K562 treated with DMSO at 1 percent for 4 hours (cell line): ENCODE measurements around the gene DPH7. TPM values are rescaled to one million over a fixed set of nuclear protein-coding genes. Genes with fewer than 3 reads are reported as not detected.

ENCODE experiments used
- total RNA-seq: library from RNA; unstranded; fragments of 300-600 nt; gene quantifications from 2 replicates; pipeline ENCODE4 v1.2.3, GENCODE V29; 2022; ENCODE audit not compliant: insufficient read depth

Gene DPH7
- total RNA-seq, result 18.6 and 34.0 TPM in 2 replicates

GRCh38 chr9:137578518-137579258, at the start of gene DPH7:
Gene DPH7, minus strand, starts transcription at chr9:137578925. Its CDS starts 148 bp downstream, at chr9:137578777.

GRCh38 chr9:137618105-137619067, 39.7 kb upstream of the DPH7 start, which contains the start of gene EHMT1:
Gene EHMT1, plus strand, starts transcription at chr9:137619005. Its CDS starts 24 bp downstream, at chr9:137619029.

GRCh38 chr9:137605121-137606004, 26.6 kb upstream of the DPH7 start, which contains the start of gene ARRDC1:
Gene ARRDC1, plus strand, starts transcription at chr9:137605686. Its CDS starts 32 bp downstream, at chr9:137605718.

GRCh38 chr9:137590469-137591383, 12.0 kb upstream of the DPH7 start, which contains the start of gene ZMYND19:
Gene ZMYND19, minus strand, starts transcription at chr9:137590512. Its CDS starts 249 bp downstream, at chr9:137590263.

GRCh38 chr9:137551264-137552021, 27.3 kb downstream of the DPH7 start, which contains the start of gene MRPL41:
Gene MRPL41, plus strand, starts transcription at chr9:137551879. Its CDS starts 203 bp downstream, at chr9:137552082.

GRCh38 chr9:137550231-137550621, 28.5 kb downstream of the DPH7 start, which contains the start of gene PNPLA7:
Gene PNPLA7, minus strand, starts transcription at chr9:137550402. Its CDS starts 205 bp downstream, at chr9:137550197.

Other genes starting within 250 kb of the DPH7 start
- 9.8 TPM in 2 replicates for gene EXD3, start 155.8 kb downstream of the DPH7 start, total RNA-seq
- 1.1 and 1.8 TPM in 2 replicates for gene NOXA1, start 155.5 kb downstream of the DPH7 start, total RNA-seq
- not detected in 2 replicates for gene ENTPD8, start 137.6 kb downstream of the DPH7 start, total RNA-seq
- 52.0 and 53.0 TPM in 2 replicates for gene NSMF, start 119.6 kb downstream of the DPH7 start, total RNA-seq
- gene PNPLA7, start 28.5 kb downstream of the DPH7 start, total RNA-seq, result 0.42 and 0.91 TPM in 2 replicates
- gene MRPL41, start 27.0 kb downstream of the DPH7 start, total RNA-seq, result 86.9 and 93.0 TPM in 2 replicates
- gene ZMYND19, start 11.6 kb upstream of the DPH7 start, total RNA-seq, result 40.2 and 46.6 TPM in 2 replicates
- 41.8 and 47.8 TPM in 2 replicates for gene ARRDC1, start 26.8 kb upstream of the DPH7 start, total RNA-seq
- 43.7 and 55.4 TPM in 2 replicates for gene EHMT1, start 40.1 kb upstream of the DPH7 start, total RNA-seq